ENCODE data around the gene MAST1.

- TF ChIP-seq CTCF (IDR thresholded peaks at IDR 0.05): no peak
- no peak for TF ChIP-seq POLR2A (IDR thresholded peaks at IDR 0.05)
Observed at GRCh38 chr19:12896460-12896859, 58.1 kb downstream of the MAST1 start.
